CD4-positive, alpha-beta T cell treated with Interleukin-15 for 4 hours (primary cell): Measurements from ENCODE around the gene SLC24A5.

Experiments used
- DNase-seq: peaks from one replicate; pipeline ENCODE4 v3.0.0-alpha.2; 2020; ENCODE audit warnings: low spot score

Gene SLC24A5

GRCh38 chr15:48112242-48112641 is 8.5 kb upstream of the SLC24A5 start:
- no peak for DNase-seq

GRCh38 chr15:48119277-48119676 is 1.5 kb upstream of the SLC24A5 start:
- no peak for DNase-seq

GRCh38 chr15:48121849-48122248 is 1.1 kb downstream of the SLC24A5 start:
- DNase-seq, result no peak

- DNase-seq, result no peak
These were observed 6.0 kb downstream of the SLC24A5 start for GRCh38 chr15:48126667-48127355.

- DNase-seq, result no peak
These were observed 10.5 kb downstream of the SLC24A5 start for GRCh38 chr15:48131324-48131723.

GRCh38 chr15:48132874-48133273 is 12.1 kb downstream of the SLC24A5 start:
- DNase-seq, result no peak

- no peak for DNase-seq
These were observed 23.1 kb downstream of the SLC24A5 start for GRCh38 chr15:48143856-48144255.

GRCh38 chr15:48144889-48145288 is 24.1 kb downstream of the SLC24A5 start:
- no peak for DNase-seq

- DNase-seq, result no peak
These were observed 25.1 kb downstream of the SLC24A5 start for GRCh38 chr15:48145923-48146322.

- DNase-seq, result no peak
These were observed 26.6 kb downstream of the SLC24A5 start for GRCh38 chr15:48147358-48147757.

GRCh38 chr15:48149858-48150257 is 29.1 kb downstream of the SLC24A5 start:
- no peak for DNase-seq

GRCh38 chr15:48153526-48153925 is 32.7 kb downstream of the SLC24A5 start:
- DNase-seq, result no peak

- DNase-seq, result no peak
These were observed 47.8 kb downstream of the SLC24A5 start for GRCh38 chr15:48168616-48169015.

GRCh38 chr15:48170981-48171380 is 50.2 kb downstream of the SLC24A5 start:
- DNase-seq, result no peak

- DNase-seq, result no peak
These were observed 54.3 kb downstream of the SLC24A5 start for GRCh38 chr15:48175126-48175525.

GRCh38 chr15:48176112-48176511 is 55.3 kb downstream of the SLC24A5 start:
- no peak for DNase-seq

GRCh38 chr15:48176957-48177356 is 56.2 kb downstream of the SLC24A5 start:
- no peak for DNase-seq

GRCh38 chr15:48177383-48177765 is 56.6 kb downstream of the SLC24A5 start:
- peak; percentile 12 for DNase-seq

GRCh38 chr15:48177766-48178647 is 57.2 kb downstream of the SLC24A5 start, which contains the start of gene MYEF2:
Gene MYEF2 (minus strand): TSS chr15:48178295. CDS start chr15:48178237, 58 bp downstream.
- DNase-seq, result peak; percentile 62

GRCh38 chr15:48178648-48178931 is 57.8 kb downstream of the SLC24A5 start:
- DNase-seq, result no peak

- DNase-seq, result no peak
These were observed 62.0 kb downstream of the SLC24A5 start for GRCh38 chr15:48182749-48183148.

GRCh38 chr15:48185529-48185928 is 64.7 kb downstream of the SLC24A5 start:
- DNase-seq, result no peak

- no peak for DNase-seq
These were observed 65.5 kb downstream of the SLC24A5 start for GRCh38 chr15:48186271-48186670.
